RWPE1 (cell line): Measurements from ENCODE around the gene LYPD8.

Experiments used
- CTCF ChIA-PET: fragments of 350-600 bp; sonication (Branson Sonifier 250); formaldehyde crosslinking; extraction: SDS; loops from one replicate; lab custom pipeline; 2021; lab: Yijun Ruan, JAX
- POLR2A ChIA-PET: fragments of 400-600 bp; formaldehyde crosslinking; extraction: SDS; loops from one replicate; lab custom pipeline; 2020; ENCODE audit warnings: antibody characterized with exemption; ENCODE audit not compliant: low non-redundant PET; lab: Yijun Ruan, JAX
- DNase-seq: peaks from one replicate; pipeline ENCODE4 v3.0.0; 2012; ENCODE audit warnings: low spot score
- H3K27ac ChIP-seq: fragments of 450-650 bp; 2 replicates; pipeline ENCODE4 v1.5.1; 2017
- TF ChIP-seq, protein P1 (sequence below): fragments of 450-650 bp; conservative IDR thresholded peaks from 2 replicates; pipeline ENCODE4 v1.5.1; 2017; ENCODE audit warnings: low read depth, mild to moderate bottlenecking

The LYPD8 gene

GRCh38 chr1:248753029-248753594 is 2.4 kb downstream of the LYPD8 start:
- no peak overlapping the region for H3K27ac ChIP-seq
- TF ChIP-seq, protein P1, sequence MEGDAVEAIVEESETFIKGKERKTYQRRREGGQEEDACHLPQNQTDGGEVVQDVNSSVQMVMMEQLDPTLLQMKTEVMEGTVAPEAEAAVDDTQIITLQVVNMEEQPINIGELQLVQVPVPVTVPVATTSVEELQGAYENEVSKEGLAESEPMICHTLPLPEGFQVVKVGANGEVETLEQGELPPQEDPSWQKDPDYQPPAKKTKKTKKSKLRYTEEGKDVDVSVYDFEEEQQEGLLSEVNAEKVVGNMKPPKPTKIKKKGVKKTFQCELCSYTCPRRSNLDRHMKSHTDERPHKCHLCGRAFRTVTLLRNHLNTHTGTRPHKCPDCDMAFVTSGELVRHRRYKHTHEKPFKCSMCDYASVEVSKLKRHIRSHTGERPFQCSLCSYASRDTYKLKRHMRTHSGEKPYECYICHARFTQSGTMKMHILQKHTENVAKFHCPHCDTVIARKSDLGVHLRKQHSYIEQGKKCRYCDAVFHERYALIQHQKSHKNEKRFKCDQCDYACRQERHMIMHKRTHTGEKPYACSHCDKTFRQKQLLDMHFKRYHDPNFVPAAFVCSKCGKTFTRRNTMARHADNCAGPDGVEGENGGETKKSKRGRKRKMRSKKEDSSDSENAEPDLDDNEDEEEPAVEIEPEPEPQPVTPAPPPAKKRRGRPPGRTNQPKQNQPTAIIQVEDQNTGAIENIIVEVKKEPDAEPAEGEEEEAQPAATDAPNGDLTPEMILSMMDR: no peak
- POLR2A ChIA-PET: no interaction called here
- CTCF ChIA-PET: no interaction called here
- no peak for DNase-seq

DNA sequence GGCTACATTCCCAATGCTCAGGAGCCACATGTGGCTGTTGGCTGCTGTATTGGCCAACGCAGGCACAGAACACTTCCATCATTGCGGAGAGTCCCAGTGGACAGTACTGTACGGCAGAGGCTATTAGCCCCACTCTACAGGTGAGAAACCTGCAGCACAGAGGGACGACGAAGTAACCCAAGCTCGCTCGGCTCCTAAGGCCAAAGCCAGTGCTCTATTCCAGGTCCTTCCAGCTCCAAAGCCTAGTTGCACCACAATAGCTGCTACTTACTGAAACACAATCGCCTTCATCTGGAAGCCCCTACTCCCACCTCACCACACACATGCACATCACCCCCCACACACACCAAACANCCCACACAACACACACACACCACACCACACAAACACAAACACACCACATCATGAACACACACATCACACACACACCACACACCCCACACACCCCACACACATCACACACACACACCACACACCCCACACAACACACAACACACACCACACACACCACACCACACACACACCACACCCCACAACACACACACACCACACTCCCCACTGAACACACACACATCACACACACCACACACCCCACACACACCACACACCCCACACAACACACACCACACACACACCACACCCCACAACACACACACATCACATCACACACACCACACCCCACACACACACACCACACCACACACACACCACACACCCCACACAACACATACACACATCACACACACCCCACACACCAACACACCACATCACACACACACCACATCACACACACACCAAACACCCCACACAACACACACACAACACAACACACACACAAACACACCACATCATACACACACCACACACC is 3.2 kb downstream of the LYPD8 start:
- no peak overlapping the region for H3K27ac ChIP-seq
- POLR2A ChIA-PET: no interaction called here
- DNase-seq: no peak
- CTCF ChIA-PET: no interaction called here
- TF ChIP-seq, protein P1: no peak

DNA sequence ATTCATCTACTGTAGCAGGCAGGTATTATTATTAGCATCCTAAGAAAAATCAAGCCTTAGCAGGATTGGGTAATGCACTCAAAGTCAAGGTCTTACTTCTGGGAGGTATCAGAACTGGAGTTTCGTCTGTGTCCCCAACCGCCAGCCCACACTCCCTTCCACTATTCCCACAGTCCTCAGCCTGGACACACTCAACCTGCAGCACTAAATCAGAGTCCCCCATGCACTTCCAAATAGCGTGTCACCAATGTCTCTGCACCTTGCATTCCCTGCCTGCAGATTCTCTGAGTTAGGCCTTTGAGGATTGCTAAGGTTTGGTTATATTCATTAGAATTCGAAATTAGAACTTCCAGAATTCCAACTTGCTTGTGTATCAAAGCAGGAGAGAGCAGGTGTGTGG is 3.9 kb downstream of the LYPD8 start:
- ChIA-PET POLR2A (no interaction called here), CTCF (no interaction called here)
- H3K27ac ChIP-seq: no peak overlapping the region
- TF ChIP-seq, protein P1: no peak
- no peak for DNase-seq

- CTCF ChIA-PET: no interaction called here
Measured at GRCh38 chr1:248751142-248751541, 4.4 kb downstream of the LYPD8 start.

DNA sequence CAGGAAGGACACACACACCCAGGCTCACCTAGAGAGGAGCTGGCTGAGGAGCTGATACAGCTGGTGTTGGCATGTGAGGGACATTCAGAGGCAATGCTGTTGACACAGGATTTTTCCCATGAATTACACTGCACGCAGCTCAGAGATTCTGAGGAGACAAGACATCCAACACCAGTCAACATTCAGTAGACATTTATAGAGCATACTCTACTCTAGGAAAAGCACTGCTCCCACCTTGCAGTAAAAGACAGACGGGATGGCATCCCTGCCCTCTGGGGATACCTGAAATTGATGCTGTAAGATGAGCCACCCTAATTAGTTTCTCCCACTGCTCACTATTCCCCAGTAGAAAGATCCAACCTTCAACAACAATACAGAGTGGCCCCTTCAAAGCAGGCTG is 5.1 kb downstream of the LYPD8 start:
- no peak for DNase-seq
- TF ChIP-seq, protein P1: no peak
- no peak overlapping the region for H3K27ac ChIP-seq
- ChIA-PET POLR2A (no interaction called here), CTCF (no interaction called here)

More at GRCh38 chr1:248751142-248751541, 4.4 kb downstream of the LYPD8 start:
- TF ChIP-seq, protein P1: no peak
- no peak overlapping the region for H3K27ac ChIP-seq
- DNase-seq: no peak
- POLR2A ChIA-PET: no interaction called here

- TF ChIP-seq, protein P1: no peak
- CTCF ChIA-PET: no interaction called here
- no peak for DNase-seq
Measured at GRCh38 chr1:248748211-248748610, 7.3 kb downstream of the LYPD8 start.

More at GRCh38 chr1:248748211-248748610, 7.3 kb downstream of the LYPD8 start:
- POLR2A ChIA-PET: no interaction called here
- H3K27ac ChIP-seq: no peak overlapping the region
